HG03432 (cell line): Measurements from ENCODE around the gene STK24.
"Not testable (repeated sequence)": the region's sequence is repeated elsewhere in the genome, so short reads cannot be mapped to it uniquely, and the experiment has no call there.

Experiments used
- ATAC-seq: cut with Tn5 transposase; IDR thresholded peaks from one replicate; pipeline ENCODE4 v1.9.1; 2021; ENCODE audit warnings: mild to moderate bottlenecking, moderate library complexity; ENCODE audit not compliant: unreplicated experiment

Gene STK24

DNA sequence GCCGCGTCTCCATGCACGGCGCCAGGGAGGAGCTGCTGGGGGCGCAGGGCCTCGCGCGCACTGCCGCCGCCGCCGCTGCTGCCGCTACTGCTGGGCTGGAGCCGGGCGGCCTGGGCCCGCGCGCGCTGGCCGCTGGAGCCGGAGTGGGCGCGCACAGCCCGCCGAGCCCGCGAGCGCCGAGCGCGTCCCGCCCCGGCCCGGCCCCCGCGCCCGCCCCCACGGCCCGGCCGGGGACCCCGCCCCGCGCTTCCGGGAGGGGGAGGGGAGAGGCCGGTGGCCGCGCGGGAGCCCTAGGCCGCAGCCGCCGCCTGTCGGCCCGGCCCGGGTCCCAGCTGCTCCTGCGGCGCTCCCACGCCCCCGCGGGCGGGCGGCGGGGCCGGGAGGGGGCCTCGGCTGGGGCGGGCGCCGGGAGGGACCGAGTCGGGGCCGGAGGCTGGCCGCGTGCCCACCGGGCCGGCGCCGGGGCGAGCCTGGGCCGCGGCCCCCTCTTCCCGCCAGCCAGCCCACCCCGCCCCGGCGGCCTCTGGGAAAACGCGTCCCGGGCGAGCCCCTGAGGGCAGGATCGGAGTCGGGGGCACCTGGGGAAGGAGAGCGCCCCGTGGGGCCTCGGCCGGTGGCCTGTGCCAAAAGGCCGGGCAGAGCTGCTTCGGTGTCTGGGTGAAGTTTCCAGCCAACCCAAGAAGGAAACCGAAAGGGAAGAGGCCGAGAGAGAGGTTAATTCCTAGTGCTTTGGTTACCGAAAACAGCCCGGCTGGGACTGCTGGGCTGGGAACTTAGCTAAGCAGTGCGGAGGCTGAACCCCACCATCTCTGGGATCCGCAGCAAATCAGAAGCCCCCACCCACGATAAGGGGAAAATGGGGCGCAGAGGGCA lies at the start of gene STK24:
STK24 (minus strand) TSS at position 145 of the 873 bp plus-strand sequence. CDS start 321 bp downstream, outside the sequence.
- peak; percentile 75 for ATAC-seq

DNA sequence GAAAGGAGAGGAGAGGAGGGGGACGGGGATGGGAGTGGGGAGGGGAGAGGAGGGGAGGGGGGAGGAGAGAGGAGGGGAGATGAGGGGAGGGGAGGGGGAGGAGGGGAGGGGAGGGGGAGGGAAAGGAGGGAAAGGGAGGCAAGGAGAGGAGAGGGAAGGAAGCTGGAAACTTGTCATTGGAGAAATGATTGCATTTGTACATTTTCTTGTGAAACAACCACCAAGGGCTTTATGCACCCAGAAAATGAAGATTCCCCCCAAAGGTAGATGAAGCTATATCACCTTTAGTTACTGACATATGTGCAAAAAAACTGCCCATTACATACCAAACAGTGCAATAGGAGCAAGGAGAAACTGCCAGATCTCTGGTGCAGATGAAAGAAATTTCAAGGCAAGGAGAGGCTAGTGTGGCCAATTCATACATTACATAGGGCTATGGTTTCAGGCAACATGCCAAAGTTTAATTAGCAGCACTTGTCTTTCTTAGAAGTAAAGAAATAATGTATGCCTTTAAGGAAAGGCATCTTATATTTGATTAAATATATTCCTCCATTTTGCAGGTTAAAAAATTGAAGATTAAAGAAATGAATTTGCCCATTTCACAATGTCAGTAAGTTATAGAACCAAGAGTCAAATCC lies 49.5 kb upstream of the STK24 start:
- ATAC-seq: no peak

DNA sequence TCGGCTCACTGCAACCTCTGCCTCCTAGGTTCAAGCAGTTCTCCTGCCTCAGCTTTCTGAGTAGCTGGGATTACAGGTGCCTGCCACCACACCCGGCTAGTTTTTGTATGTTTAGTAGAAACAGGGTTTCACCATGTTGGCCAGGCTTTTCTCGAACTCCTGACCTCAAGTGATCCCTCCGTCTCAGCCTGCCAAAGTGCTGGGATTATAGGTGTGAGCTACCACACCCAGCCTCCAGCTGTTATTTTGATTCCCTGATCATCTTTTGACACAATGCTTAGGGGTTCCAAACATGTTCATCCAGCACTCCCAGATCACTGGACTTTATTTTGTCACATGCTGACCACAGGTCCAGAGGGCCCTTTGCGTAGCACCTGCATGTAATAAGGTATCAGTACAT lies 47.7 kb upstream of the STK24 start:
- ATAC-seq: not testable (repeated sequence)

DNA sequence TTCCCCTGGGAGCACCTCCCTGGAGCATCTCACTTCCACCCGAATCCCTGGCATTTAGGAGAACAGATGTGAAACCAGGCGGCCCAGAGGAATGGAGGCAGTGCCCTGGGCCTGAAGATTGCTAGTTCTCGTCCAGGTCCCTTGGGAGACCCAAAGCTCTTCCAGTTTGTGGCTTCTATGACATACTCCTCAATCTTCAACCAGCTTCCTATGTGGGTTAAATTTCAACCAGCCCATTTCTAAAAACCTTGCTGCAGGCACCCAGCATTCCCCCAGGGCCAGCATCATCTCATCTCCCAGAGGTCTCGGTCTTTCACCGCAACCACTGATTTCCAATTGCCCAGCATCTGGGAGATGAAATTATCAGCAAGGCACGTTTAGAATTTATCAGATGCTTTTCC lies 46.0 kb upstream of the STK24 start:
- ATAC-seq: no peak

DNA sequence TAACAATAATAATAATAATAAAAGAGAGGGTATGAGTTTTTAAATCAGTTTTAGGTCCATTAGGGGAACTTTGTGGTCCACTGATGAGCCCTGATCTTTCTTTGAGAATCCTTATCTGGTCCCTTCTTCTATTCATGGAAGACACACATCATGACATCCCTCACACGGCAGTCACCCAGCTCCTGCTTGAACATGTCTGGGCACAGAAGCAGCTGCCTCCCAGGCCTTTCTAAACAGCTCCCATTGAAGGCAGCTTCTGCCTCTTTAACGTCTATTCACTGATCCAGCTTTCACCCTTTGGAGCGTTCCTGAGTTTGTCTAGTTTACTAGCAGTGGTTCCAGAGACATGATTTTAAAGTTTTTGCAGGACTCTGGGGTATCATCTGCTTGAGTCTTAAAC lies 42.6 kb upstream of the STK24 start:
- no peak for ATAC-seq

DNA sequence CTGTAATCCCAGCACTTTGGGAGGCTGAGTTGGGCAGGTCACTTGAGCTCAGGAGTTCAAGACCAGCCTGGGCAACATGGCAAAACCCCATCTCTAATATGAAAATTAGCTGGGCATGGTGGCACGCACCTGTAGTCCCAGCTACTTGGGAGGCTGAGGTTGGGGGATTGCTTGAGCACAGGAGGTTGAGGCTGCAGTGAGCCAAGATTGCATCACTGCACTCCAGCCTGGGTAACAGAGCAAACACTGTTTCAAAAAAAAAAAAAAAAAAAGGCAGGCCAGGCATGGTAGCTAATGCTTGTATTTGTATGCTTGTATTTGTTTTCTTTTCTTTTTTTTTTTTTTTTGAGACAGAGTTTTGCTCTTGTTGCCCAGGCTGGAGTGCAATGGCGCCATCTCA lies 38.7 kb upstream of the STK24 start:
- not testable (repeated sequence) for ATAC-seq

DNA sequence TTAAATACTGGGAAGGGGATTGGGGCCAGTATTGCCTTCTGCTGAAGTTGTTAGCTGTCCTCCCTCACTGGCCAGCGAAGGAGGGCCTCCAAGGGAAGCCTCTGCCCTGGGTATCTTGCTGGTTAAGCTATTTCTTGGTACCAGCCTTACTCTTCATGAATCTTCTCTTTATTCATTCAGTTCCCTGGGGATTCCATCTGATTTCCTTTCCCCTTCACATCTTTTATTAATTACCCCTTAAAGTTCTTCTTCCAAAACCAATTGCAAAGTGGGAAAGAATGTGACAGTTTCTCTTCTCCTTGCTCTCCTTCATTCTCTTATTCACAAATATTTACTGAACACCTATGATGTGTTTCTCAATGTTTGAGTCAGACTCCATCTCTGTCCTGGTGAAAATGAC lies 36.7 kb upstream of the STK24 start:
- ATAC-seq: no peak

DNA sequence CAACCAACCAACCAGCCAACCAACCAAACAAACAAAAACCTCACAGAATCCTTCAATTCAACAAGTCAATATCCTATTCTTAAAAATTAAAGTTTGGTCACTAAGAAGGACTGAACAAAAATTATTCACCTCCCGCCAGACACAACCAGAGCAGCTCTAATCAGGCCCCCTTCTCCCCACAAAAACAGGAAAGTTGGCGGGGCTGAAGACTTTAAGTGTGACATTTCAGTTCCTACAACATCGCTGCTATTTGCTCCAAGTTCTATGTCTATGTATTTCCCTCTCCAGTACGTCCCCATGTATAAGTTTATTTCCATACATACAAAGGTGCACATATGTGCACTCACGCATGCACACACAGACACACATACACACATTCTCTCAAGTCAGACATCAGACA lies 32.8 kb upstream of the STK24 start:
- ATAC-seq: no peak

DNA sequence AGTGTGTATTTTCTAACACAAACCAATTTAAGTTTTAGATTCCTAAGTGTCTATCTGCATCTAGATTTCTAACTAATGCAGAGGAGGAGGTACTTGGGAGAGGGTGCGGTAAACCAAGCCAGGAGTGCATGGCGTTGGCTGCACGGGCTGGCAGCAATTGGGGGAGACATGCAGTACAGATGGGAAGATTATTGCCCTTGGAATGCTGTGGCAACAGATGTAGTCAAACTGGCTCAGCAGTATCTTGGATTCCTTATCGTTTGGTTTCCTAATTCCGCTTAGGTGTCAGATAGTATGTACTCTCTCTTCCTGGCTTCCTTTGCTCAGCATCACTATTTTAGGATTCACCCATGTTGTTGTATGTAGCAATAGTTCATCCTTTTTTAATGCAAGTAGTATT lies 29.4 kb upstream of the STK24 start:
- ATAC-seq: no peak

DNA sequence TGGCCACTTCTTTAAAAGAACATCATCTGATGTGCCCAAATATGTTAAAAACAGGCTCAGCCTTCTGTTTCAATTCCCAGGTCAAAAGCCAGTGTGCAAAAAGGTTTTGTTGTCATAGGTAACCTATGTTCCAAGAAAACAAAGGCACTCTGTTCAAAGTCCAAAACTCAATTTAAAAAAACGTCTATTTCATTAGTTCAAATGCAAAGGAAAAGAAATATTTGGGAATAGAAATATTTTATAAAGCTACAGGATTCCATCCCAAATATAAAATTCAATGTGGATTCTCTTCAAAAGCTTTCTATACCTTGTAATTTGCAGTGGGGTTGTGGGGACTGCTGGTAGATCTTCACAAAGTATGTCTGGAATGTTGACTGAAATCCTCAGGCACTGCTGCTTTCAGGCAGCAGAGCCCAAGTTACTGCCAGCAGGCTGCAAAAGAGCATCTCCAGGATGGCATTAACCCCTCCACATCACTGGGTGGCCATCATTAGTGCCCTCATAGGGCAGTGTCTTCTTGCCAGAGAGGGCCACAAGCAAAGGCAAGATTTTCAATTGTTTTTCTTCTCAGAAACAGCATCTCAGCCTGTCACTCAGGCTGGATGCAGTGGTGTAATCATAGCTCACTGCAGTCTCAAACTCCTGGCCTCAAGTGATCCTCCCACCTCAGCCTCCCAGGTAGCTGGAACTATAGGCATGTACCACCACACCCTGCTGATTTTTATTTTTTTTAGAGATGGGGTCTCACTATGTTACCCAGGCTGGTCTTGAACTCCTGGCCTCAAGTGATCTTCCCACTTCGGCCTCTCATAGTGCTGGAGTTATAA lies 22.8 kb upstream of the STK24 start:
- no peak for ATAC-seq

DNA sequence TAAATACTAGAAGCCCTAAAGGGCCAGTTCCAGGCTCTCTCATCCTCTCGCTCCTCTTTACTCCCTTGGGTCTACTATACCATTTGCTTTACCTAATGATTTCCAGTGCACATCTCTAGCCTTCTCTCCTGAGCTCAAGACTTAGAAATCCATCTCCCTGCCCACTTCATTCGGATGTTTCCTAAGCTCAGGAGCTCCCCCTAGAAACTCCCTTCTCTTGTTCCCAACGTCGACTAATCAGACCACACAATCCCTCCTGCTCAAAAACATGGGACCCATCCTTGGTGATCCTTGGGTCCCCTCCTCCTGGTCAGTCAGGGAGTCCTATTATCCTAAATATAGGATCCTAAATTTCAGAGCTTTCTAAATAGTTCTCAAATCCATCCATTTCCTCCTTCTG lies 21.1 kb upstream of the STK24 start:
- no peak for ATAC-seq

DNA sequence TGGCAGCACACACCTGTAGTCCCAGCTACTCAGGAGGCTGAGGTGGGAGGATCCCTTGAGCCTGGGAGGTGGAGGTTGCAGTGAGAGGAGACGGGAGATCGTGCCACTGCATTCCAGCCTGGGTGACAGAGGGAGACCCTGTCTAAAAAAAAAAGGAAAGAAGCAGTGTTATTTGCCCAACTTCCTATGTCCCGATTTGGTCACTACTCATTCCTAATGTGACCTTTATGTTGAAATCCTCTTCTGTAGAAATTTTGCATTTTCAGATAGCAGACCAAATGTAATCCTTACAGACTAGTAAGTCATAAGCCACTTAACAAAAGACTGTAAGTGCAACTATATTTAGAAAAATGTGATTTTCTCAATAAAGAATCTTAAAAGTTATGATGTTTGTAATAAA lies 18.2 kb upstream of the STK24 start:
- ATAC-seq: no peak

DNA sequence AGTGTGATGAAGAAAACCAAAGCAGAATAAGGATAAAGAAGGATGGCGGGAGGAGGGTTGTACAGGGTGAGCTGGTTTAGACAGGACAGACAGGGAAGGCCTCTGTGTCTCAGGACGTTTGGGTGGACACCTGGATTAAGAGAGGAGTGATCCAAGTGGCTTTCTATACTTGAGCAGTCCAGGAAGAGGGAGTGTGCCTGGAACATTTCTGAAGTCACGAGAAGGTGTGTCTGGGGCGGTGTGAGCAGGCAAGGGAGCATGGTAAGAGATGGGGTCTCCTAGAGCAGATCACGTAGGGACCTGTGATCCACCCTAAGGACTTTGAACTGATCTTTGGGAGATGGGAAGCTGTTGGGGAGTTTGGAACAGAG lies 15.4 kb upstream of the STK24 start:
- no peak for ATAC-seq

DNA sequence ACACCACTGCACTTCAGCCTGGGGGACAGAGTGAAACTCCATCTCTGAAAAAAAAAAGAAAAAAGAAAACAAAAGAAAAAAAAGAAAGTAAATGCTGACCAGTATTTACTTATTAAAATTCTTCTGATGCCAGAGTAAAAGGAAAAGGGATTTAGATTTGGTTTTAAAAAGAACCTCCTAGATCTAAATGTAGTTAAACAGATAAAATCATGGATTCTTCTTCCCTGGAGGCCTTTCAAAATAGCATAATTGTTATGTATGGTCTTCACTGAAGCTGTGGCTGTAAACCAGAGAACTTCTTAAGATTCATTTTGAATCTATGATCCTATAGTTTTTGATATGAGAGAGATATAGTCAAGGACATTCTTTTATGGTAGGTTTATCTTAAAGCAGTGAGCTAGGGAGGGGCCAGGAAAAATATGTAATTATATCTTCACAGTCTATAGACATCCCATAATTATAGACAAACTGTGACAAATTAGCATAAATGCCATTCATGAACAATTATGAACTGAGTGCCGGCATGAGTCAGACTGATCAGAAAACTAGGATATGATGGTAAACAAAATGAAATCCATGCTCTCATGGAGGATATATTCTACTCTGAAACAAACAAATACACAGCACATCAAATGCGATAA lies 14.9 kb upstream of the STK24 start:
- ATAC-seq: no peak

DNA sequence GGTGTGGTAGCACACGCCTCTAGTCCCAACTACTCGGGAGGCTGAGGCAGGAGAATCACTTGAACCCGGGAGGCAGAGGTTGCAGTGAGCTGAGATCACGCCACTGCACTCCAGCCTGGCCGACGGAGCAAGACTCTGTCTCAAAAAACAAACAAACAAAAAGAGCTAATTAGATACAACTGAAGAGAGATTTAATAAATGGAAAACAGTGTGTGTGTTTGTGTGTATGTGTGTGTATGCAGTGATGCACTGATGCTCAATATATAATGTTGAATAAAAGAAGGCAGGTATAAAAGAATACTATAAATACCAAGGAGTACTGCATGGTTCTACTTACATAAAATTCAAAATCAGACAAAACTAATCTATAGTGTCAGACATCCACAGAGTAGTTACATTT lies 13.6 kb upstream of the STK24 start:
- not testable (repeated sequence) for ATAC-seq

DNA sequence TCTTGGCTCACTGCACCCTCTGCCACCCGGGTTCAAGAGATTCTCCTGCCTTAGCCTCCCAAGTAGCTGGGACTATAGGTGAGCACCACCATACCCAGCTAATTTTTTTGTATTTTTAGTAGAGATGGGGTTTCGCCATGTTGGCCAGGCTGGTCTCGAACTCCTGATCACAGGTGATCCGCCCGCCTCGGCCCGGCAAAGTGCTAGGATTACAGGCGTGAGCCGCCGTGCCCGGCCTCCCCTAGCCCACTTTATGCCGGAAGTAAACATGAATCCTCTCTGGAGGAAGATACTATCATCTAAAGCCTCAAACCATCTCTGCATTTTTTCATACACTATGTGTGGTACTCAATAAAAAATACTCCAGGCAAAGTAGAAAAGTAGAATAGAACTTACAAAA lies 12.6 kb upstream of the STK24 start:
- not testable (repeated sequence) for ATAC-seq

DNA sequence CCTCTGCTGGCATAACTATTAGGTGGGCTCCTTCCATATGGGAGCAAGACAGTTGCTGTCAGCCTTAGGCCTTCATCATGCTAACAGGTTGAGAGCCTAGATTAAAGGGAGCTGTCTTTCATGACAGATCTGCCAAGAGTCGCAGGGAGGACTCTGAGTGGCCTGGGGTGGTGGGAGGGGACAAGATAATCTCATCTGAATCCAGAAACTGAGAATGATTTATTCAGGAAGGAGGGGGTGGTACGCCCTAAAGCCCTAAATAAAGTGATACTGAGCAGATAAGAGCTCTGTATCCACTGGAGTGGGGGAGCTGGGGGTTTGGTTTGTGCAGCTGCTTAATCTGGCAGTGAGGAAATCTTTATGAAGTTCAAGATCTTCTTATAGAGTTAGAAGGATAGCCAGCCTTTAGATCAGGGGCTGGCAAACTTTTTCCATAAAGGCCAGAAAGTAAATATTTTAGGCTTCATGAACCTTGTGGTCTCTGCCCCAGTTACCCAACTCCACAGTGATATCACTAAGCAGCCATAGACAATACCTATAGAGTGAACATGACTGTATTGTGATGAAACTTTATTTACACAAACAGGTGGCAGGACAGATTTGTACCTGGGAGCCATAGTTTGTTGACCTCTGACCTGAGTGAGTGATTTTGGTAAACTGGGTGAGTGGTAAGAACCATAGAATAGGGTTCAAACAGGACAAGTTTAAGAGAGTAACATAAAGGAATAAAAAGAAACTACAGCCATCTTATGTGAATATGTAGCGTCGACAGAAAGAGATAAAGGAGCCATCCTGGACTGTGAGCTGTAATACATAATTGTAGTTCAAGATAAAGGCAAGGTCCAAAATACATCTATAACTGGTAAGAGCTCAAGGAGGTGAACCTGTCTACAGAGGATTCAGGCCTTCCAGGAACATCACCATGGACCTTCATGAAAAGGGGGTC lies 9.8 kb upstream of the STK24 start:
- no peak for ATAC-seq

DNA sequence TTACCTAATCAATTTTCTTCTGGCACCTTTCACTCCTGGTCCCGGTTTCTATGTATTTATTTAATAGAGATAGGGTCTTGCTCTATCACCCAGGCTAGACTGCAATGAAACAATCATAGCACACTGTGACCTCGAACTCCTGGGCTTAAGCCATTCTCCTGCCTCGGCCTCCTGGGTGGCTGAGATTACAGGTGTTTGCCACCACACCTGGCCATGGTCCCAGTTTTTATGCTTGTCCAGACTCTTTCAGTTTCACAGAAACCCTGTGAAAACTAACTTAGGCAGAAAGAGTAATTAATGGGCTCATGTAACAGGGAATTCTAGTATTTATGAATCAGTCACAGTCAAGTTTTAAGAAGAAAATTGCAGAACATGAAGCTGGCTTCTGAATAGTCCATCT lies 9.0 kb upstream of the STK24 start:
- ATAC-seq: no peak

DNA sequence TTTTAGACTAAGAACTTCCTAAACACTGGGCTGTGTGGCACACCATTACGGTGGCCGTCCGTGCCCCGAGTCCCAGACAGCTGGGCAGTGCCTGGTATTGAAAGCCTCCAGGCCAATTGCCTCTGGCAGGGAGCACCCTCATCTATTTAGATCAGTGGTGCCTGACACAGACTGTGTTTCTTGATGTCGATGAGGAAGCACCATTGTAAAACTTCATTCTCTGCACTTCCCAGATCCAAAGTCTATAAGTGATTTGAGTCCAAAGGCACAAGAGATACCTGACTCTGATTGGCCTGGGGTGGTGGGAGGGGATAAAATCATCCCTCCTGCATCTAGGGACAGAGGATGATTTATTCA lies 8.5 kb upstream of the STK24 start:
- ATAC-seq: no peak
